Fibroblast of gingiva (primary cell): ENCODE results near the gene PPP1R26.

ENCODE experiments used
- DNase-seq: peaks from one replicate; pipeline ENCODE4 v3.0.0-alpha.2; 2011; ENCODE audit warnings: low read depth

The PPP1R26 gene

DNA sequence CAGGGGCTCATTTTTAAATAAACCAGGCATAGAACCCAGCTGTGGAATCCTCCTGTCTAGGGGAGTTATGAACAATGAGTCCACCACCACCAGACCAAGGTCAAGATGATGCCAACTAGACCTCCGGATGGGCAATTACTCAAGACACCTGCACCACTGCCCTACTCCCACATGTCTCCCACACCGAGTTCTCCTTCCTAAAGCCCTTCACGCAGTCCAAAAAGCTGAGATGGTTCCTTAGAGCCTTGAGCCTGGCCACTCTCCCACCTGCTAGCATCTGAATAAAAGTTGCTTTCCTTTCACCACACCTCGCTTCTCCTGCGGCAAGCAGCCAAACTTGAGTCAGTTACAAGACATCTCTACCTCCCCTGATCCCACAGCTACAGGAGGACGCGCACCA is 15.4 kb upstream of the PPP1R26 start:
- DNase-seq, result no peak

- no peak for DNase-seq
Observed at GRCh38 chr9:135468854-135469521, 10.6 kb upstream of the PPP1R26 start.

DNA sequence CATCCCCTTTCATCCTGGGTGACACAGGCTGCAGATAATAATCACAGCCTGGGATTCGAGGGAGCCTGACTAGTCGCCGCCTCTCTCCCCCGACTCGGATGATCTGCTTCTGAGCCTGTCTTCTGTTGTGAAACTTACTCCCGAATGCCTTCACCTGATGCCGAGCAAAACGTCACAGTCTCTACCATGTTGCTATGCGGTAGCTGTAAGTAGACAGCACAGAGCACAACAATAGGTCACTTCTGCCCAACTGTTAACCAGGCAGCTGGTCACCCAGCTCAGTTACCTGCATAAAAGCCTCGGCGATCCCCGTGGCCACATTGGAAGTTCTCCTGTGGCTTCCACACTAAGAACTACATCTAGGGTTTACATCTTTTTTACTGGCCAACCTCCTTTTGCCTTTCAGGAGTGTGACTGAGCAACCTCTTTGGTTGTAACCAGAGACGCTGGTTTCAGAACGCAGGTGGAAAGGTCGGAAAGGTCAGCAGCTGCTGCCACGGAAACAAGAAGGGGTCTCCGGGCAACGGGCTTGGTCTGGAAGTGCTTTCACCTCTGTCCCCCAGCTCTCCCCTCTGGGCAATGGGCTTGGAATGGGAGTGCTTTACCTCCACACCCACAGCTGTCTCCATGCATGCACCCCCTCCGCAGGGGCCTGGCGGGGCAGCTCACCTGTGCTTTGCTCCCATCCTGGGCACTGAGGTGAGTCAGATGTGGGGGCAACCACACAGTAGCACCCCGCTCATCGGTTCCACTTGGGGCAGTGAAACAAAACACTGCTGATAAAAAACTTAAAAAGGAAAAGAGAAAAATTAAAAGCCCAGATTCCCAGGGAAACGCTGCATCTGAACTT is 7.6 kb upstream of the PPP1R26 start:
- no peak for DNase-seq

DNA sequence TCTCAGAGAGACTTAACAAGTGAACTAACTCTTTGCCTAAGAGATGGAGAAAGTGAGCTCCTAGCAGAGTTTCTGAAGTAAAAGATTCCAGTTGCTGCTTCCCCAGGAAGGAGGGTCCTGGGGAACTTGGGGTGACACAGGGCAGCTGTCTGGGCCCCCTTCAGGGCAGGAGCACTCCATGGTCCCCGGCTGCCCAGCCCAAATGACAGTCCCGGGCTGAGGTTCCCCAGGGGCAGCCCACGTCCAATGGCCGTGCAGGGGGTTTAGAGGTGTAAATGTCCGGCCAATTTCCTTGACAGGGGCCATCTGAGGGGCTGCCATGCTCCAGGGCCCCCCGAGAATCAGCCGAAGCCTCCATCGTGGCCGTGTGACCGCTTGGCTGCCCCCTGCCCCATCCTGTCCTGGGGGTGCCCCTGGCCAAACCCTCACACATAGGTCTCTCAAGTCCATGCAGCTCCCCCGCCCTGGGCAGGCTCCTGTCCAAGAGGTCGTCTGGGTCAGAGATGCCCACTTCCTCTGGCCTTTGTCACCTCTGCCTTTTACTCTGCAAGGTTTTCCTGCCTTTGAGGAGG is 5.5 kb upstream of the PPP1R26 start:
- DNase-seq, result no peak

- DNase-seq, result no peak
Observed at GRCh38 chr9:135474915-135475314, 4.7 kb upstream of the PPP1R26 start.

- no peak for DNase-seq
Observed at GRCh38 chr9:135476561-135477355, 2.8 kb upstream of the PPP1R26 start.

DNA sequence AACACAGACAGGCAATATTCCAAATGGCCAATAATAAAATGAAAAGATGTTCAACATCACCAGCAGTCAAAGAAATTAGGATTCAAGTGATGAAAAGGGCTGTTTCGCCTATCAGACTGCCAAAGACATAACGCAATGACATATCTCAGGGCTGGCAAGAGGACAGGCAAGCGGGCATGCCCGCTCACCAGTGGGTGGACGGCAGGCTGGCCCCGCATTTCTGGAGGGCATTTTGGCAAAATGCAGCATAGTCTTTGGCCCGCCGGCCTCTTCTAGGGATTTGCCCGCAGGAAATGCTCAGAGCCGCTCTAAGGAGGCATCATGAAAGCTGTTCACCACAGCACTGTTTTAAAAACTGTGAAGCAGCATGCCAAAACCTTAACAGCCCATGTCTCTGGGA is 1.4 kb upstream of the PPP1R26 start:
- peak; percentile 17 for DNase-seq

GRCh38 chr9:135478829-135479468 is 633 bp upstream of the PPP1R26 start:
- no peak for DNase-seq

GRCh38 chr9:135480071-135480939 is 723 bp downstream of the PPP1R26 start:
- peak; percentile 30 for DNase-seq

DNA sequence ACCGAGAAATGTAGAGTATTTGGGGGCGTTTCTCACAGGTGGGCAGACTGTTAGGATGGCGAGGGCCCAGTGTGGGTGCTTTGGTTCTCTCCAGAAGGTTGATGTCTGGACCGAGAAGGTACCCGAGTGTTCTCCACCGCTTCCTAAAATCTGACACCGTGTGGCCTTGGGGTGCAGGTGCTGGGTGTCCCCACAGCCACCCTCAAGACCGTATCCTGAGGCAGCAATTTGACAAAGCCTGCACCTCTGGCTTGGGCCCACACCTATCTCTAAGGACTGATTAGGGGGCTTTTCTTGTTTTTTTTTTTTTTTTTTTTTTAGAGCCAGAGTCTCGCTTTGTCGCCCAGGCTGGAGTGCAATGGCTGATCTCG is 1.3 kb downstream of the PPP1R26 start:
- DNase-seq, result no peak

GRCh38 chr9:135482015-135482754 is 2.6 kb downstream of the PPP1R26 start:
- DNase-seq, result no peak

DNA sequence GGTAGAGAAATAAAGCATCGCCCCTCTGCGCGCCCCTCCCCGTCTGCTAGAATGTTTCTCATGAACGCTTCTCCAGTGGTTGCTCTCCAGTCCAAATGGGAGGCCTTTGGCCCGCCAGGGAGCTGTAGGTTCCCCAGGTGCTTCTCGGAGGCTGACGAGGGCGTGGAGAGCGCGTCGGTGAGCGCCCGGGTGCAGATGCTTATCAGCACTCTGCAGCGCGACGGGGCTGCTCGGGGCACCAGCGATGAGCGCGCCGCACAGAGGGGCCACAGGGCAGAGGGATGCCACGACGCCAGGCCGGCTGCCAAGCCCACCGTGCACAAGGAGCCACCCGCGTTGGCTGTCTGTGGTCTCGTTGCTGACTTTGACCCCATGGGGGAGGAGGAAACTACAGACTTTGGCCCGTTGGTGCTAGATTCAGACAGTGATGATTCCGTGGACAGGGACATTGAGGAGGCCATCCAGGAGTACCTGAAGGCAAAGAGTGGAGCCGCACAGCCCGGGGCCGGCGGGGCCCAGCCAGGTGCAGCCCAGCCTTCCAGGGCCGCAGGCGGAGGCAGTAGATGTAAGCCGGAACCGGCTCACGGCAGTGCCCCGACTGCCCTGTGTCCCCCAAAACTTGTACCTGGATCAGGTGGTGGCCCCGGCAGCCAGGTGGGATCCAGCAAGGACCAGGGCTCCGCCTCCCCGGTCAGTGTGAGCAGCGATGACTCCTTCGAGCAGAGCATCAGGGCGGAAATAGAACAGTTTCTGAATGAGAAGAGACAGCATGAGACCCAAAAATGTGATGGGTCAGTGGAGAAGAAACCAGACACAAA is 5.1 kb downstream of the PPP1R26 start:
- DNase-seq, result no peak

DNA sequence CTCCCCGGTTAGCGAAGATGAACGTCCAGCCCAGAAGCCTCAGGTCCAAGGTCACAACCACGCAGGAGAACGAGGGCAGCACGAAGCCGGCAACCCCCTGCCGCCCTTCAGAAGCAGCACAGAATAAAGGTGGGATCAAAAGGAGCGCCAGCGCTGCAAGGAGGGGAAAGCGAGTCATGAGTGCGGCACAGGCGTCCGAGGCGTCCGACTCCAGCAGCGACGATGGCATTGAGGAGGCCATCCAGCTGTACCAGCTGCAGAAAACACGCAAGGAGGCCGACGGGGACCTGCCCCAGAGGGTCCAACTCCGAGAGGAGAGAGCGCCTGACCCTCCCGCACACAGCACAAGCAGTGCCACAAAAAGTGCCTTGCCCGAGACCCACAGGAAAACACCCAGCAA is 5.8 kb downstream of the PPP1R26 start:
- DNase-seq, result no peak

- no peak for DNase-seq
Observed at GRCh38 chr9:135485832-135486231, 6.2 kb downstream of the PPP1R26 start.

DNA sequence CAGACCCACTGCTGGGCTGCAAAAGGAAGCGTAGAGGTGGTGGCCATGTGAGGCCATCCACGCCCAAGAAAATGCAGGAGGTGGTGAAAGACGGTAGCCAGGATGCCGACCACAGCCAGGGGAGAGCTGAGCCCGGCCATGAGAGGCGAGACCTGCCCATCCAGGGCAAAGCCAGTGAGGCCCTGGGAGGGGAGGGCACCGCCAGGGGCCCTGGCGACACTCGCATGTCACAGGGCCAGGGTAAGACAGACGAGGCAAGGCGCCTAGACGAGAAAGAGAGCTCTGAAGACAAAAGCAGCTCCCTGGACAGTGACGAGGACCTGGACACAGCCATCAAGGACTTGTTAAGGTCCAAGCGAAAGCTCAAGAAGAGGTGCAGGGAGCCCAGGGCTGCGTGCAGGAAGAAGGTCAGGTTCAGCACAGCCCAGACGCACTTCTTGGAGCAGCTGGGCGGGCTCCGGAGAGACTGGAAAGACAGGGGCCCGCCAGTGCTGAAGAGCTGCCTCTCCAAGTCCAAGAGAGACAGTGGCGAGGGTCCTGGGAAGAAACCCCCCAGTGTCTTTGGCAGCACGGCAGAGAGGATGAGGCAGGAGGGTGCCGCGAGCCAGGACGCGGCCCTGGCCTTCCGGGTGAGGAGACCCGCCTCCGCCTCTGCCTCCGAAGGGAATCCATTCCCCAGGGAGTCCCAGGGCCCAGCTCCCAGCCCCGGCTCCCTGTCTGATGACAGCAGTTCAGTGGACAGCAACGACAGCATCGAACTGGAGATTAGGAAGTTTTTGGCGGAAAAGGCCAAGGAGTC is 6.9 kb downstream of the PPP1R26 start:
- no peak for DNase-seq

GRCh38 chr9:135487281-135488012 is 7.9 kb downstream of the PPP1R26 start:
- no peak for DNase-seq

GRCh38 chr9:135488013-135488330 is 8.4 kb downstream of the PPP1R26 start:
- no peak for DNase-seq

DNA sequence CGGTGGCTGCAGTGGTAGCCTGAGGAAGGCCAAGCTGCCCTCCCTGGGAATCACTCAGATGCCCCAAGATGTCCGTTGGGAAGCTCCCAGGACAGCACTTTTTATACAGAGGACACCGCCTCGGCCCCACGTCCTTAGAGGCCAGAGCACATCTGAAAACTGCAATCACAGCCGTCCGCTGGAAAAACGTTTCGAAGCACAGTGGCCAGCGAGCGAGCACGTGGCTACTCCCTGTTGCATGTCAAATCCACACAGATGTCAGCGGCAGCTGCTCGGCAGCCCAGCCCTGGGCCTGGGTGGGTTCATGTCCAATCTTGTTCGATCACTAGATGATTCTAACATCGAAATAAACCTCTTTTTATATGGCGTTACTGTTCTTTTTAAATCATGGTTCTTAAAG is 8.9 kb downstream of the PPP1R26 start:
- no peak for DNase-seq
